SKM-1 treated with dmso at 0.1 percent for 144 hours (cell line): ENCODE data around the gene OSTF1.

ENCODE experiments used
- DNase-seq: peaks from one replicate; lab custom pipeline; 2025; ENCODE audit not compliant: unreplicated experiment; lab: John Stamatoyannopoulos, UW

Gene OSTF1

DNA sequence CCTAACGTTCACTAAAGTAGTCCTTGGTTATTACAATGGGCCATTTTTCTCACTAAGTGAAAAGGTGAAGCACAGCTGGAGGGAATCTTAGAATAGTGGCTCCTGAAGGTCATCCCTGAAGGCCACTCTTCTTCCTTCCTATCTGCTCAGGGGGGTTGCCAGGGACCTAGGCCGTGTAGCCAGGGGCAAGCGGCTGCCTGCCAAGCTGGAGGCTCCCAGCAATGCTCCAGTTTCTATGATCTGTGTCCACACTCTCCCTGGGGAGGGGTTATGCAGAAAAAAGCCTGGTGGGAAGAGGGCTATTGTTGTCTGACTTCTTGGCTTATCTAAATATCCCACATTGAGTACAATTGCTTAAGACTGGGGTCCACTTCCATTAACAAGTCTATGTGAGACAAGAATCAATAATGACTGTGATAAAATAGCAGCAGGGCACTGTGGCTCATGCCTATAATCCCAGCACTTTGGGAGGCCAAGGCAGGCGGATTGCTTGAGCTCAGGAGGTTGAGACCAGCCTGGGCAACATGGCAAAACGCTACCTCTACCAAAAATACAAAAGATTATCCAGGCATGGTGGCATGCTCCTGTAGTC is 4.1 kb upstream of the OSTF1 start:
- no peak for DNase-seq

DNA sequence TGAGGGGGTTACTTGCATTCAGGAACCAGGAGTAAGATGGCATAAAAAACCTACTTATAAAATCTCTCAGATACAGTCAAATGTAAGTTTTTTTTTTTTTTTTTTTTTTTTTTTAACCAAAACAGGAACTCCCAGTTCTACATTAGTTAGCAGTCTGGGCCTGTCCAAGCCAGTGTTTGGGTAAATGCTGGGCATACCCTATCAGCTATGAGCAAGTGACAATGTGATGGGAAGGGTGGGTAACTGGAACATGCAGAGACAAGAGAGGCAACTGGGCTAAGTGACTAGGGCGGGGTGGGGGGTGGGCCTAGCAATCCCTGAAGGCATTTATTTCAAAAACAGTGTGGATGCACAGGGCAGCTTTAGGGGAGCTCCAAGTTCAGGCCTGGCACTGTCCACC is 2.7 kb upstream of the OSTF1 start:
- no peak for DNase-seq

DNA sequence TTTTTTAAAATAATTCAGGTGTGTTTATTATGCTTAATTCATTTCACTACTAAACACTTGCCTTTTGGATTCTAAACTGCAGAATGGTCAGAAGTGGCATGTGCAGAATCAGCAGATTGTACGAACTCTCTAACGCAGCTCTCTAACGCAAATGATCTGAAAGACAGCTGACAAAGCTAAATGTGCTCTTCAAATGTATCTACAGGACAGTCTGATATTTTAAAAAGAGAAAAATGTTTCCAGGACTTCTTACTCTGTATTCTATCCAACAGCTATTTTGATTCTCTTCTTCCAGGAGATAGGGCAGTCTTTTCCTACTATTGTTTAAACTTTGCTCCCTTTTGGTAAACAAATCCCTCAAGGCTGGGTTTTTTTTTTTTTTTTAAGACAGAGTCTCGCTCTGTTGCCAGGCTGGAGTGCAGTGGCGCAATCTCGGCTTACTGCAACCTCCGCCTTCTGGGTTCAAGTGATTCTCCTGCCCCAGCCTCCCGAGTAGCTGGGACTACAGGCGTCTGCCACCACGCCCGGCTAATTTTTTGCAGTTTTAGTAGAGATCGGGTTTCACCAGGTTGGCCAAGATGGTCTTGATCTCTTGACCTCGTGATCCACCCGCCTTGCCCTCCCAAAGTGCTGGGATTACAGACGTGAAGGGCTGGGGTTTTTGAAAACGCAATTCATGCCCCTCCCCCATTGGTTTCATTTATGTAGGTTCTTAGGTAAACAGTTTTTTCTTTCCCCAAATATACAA is 1.6 kb upstream of the OSTF1 start:
- no peak for DNase-seq

DNA sequence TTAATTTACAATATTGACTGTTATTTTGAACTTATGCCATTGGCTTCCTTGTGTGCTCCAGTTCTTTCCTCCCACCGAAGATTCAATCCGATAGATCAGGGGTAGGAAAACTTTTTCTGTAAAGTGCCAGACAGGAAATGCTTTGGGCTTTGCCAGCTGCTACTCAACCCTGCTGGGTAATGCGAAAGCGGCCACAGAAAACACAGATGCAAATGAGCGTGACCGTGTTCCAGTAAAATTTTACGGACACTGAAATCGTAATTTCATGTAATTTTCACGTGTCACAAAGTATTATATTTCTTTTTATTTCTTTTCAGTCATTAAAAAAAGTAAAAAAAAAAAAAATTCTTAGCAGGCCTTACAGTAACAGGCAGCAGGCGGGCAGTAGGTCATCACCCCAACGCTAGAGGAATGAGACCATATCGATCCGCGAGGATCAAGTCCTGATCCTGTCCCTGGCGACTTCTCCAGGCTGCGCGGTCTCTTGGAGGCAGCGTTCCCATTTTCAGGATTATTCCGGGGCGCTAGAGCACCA is 958 bp upstream of the OSTF1 start:
- DNase-seq: no peak

DNA sequence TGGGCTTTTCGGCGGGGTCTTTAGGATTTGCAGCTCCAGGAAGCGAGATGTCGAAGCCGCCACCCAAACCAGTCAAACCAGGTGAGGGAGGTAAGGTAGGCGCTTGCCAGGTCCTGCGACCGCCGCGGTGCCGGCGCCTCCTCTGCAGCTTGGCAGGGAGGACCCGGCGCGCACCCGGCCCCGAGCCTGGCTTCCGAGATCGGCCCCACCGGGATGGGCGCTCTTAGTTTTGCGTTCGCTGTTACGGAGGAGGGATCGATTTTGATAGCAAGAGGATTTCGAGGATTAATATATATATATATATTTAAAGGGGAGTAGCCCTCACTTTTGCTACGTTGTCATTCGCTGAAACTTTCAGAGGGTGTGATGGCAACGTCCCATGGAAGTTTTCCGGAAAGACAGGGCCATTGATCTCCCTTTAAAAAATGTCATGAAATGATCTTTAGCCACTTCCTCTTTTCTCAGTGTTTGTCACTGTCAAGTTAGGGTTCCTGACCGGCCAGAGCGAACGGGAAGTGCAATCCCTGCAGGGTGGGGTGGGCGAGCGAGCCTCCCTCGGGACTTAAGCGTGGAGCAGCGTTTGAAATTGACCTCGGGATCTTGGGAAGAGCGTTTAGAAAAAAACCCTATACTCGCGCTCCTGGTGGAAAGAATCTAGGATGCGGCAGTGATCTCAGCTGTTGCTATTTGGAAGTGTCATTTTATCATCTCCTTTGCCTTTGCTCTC is 495 bp downstream of the OSTF1 start:
- DNase-seq: peak; percentile 49

DNA sequence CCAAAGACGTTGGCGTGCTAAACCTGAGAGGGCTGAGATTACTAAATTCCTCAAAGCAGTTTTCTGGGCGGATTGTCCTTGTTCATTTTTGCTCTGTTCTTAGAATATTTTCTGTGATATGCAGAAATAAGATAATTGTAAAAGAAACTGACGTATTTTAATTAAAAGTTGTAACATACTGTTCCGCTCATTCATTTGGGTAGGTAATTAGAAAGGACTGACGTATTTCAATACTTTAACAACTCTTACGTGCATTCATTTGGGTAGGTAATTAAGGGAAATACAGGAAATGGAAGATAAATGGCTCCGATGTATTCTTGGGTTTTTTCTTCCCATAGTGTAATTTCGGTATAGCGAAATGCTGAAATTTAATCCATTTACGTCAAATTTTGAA is 1.1 kb downstream of the OSTF1 start:
- DNase-seq: no peak

DNA sequence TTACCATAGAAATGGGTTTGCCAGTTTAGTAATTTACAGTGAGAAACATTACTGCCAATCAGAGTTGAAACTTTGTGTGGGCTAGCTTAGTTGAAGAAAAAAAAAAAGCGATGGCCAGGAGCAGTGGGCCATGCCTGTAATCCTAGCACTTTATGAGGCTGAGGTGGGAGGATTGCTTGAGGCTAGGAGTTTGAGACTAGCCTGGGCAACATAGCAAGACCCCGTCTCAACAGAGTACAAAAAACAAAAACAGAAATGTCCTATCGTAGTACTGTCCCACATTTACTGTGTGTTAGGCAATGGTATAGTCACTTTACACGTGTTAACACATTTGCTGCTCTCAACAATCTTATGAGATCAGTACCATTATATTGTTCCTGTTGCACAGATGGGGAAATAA is 2.3 kb downstream of the OSTF1 start:
- no peak for DNase-seq

DNA sequence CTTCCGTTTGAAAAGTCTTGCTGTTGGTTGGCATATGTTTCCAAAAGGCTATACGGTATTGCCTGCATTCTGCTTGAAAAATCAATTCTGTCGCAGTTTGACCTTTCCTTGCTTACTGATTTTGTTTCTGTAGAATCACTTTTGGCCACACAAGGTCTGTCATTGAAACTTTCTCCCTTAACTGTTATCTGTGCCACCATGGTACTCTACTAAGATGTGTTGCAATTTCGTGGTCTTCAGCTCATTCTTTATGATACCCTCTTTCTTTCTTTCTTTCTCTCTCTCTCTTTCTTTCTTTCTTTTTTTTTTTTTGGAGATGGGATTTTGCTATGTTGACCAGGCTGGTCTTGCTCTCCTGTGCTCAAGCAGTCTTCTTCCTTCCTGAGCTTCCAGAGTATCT is 4.5 kb downstream of the OSTF1 start:
- DNase-seq: no peak

DNA sequence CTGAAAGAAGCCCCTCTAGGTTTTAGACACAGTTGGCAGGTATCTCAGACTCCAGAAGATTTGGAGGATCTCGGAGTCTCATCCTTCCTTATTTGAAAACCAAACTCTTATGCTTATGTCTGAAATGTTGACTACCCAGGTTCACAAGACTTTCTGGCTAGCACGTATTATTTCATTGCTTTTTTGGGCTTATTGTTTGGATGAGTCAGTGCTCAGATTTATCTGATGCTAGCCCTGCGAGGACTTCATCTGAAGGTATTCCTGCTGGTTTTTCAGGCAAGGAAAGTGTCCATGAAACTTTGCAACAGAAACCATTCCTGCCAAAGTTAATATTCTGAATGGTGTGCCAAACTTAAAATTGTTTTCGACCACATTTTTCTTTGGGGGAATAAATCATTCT is 8.5 kb downstream of the OSTF1 start:
- no peak for DNase-seq

DNA sequence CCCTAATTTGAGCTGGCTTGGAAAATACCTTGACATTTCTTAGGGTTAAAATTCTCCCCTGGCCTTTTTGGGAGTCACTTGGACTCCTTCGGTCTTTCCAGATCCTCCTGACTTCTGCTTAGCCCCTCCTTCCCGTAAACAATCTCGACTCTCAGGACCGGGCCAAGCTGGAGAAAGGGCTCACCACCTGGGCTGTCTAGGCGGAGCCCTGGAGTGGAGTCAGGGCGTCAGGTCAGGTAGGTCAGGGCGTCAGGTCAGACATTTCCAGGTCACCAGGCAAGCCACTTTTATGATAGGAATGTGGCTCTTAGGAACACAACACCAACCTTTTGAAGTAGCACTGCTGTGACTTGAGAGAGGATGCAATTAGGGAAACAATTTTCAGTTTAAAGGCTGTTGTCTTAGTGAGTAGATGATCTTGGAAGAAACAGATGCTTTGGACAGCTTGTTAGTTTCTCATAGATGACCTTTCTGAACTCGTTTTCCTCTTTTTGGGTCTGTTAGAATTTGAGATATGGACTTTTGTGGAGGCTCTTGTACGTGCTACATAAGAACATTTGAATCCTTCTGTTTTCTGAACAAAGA is 12.8 kb downstream of the OSTF1 start:
- DNase-seq: no peak

DNA sequence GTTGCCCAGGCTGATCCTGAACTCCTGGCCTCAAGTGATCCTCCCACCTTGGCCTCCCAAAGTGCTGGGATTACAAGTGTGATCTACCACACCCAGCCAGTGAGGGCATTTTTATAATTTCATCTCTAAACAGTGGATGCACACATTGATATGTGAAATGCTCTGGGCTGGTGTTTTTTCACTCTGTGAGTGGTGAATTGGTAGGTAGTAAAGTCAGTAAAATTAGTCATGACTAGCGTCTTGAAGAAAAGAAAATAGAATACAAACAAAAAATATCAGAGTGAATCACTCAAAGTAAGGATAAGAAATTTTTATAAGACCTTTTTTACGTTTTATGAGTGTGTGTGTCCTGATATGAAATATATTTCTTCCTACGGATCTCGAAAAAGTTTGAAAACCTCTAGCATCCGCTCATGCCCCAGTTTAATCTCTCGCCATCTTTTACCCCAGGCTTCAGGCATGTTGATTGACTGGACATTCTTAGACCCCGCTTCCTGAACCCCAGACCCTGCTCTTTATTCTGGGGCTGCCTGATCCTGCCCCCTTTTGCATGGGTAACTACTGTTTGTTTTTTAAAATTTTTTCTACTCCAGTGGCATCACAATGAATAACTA is 14.0 kb downstream of the OSTF1 start:
- no peak for DNase-seq

DNA sequence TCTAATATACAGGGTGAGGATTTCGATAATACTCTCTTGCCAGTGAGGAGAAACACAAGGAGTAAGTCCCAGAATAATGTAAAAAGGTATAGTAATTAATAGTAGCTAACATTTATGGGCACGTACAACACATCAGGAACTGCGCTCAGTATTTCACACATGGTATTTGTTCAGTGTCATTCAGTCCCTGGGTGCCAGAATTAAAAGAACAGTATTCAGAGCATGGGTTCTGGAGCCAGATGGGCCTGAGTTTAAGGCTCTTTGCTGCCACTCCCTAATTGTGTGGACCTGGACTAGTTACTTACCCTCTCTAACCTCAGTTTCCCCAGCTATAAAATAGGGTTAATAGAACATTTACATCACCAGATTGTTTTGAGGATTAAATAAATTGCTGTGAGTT is 16.3 kb downstream of the OSTF1 start:
- no peak for DNase-seq

DNA sequence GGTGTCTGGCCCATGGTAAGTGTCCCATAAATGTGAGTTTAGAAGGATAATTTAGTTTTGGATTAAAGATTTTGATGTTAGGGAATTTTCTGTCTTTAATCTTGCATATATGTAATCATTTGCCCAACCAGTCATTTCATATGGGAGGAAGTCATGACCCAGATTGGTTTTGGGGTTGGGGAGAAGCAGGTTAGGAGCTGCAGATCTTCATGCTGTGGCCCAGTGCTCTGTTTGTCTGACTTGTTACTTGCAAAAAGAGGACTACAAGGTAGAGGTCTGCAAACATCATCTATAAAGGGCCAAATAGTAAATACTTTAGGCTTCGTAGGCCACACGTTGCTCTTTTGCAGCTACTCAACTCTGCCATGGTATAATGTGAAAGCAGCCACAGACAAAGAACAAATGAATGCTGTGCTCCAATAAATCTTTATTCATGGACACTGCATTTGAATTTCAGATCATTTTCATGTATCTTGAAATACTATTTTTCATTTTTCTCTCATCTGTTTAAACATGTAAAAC is 16.8 kb downstream of the OSTF1 start:
- no peak for DNase-seq

DNA sequence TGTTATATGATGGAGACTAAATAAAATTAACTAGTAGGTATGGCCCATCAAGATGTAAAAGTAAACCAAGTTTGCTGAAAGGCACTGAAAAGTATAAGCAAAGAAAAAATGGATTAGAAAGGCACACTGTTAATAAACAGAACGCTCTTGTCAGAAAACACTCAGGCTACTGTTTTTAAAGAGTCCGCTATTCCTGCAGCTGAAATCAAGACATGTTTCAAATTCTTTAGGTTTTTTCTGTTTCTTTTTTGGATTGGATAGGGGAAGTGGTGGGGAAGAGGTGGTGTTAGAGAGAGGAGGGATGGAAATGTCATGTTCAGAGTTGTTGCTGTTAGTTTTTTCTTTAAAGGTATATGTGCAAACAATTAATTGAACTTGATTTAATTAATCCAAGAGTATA is 17.5 kb downstream of the OSTF1 start:
- DNase-seq: no peak

DNA sequence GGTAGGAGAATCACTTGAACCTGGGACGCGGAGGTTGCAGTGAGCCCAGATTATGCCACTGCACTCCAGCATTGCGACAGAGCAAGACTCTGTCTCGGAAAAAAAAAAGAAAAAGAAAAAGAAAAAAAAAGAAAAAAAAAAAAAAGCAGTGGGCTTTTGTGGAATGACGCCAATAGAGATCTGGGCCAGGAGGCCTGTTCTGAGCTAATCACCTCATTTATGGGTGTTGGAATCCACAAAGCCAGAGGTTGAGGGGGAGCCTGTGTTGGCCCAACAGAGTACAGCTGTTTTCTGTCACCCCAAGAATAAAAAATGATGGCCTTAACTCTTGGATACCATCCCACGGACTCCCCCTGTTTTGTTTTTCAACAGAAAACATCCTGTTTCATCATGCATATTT is 18.5 kb downstream of the OSTF1 start:
- DNase-seq: no peak

DNA sequence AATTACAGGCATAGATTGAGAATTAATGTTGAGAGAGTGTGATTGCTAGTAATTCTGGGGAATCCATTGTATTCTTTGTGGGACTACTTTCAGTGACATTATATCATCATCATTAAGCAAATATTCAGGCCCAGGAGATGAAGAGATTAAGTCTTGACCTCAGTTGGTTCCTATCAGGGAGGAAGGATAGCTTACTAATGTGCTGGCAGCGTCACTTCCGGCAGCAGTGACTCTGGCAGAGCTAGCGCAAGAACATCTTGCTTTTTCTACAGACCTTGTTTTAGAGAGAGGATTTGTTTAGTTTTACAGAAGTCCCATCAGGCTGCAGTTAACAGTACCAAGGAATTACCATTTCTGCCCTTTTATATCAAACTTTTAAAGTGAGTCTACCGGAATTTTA is 20.3 kb downstream of the OSTF1 start:
- no peak for DNase-seq

DNA sequence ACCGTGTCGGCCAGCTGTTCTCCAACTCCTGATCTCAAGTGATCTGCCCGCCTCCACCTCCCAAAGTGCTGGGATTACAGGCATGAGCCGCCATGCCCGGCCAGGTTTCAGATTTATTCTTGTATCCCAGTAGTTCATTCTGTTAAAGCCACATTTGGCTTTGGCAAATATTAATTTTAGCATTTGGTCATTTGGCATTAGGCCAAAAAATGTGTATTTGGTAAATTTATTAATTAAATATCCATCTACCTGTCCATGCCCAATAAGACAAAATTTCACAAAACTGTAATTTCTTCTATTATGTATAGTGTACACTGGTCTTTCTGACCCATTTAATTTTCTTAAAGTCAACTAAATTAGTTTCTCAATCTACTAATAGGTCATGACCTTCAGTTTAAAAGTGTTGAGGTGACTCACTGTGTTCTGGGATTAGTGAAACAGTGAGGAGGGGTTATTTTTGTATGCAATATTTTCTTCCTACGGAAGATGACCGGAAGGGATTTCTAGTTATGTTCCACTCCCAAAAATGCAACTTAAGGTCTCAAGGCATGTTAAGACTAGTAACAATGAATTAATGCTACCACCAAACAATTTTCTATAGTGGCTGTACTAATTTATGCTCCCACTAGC is 21.0 kb downstream of the OSTF1 start:
- no peak for DNase-seq

DNA sequence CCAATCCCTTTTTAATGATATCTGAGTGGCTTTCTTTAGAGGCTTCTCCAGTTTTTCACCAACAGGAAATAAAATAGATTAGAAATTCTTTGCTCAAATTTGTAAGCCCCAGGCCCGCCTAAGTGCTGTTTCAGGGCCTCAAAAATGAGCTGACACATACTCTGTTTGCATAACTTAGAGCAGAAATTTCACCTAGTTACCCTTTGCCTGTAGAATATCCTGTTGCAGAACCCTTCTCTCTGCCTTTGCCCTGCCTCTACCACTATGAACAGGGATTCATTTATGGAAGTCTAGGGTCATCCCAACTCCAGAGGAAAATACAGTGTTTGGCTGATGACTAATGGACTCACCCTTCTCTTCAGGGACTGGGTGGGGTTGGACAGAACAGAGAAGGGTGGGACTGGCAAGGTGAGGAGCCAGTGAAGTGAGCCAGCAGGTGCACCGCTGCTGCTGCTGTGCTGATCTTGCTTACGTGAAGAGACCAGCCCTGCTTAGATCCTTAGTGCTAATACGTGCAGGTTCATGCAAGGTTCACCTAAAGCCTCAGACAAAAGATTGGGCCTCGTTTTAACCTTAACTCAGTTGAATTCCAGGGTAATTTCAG is 22.8 kb downstream of the OSTF1 start:
- no peak for DNase-seq

DNA sequence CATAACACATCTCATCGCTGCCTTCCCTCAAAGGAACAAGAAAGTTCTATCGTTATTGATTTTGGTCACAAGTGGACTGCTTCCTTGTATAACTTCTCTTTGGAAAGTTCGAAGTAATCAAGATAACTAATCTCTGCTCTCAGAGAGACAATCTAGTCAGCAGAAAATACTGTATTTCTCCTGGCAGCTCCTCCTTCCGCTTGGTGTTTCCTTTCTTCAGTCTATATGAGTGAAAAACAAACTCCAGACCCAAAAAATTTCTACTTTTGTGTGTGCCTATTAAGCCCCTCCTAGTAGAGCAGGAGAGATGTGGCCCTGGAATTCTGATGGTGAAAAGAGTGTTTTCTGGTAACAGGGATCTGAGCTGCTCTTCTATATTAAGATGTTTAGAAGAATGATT is 24.5 kb downstream of the OSTF1 start:
- DNase-seq: no peak

DNA sequence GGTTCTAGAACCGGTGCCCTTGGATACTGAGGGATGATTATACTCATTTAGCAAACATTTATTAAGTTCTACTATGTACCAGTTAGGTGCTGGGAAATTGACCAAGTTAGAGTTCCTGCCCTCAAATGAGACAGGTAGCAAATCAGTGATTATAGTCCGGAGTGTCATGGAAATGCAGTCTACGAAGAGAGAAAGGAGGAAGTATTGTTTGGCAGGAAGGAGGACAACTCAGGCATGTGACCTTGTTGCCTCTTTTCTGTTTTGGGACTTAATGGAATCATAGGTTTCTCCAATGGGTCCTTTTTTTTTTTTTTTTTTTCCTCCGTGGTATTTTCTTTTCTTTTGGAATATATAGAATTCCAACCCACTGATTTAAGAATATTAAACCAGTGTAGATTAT is 28.0 kb downstream of the OSTF1 start:
- DNase-seq: no peak
